WTC11 (cell line): ENCODE measurements around the gene KSR2. TPM values are rescaled to one million over a fixed set of nuclear protein-coding genes. Genes with fewer than 3 reads are reported as not detected.

Experiments
- ATAC-seq: fragments of 200-7000 bp; cut with Tn5 transposase; 2 replicates; pipeline ENCODE4 v1.10.0; 2021; ENCODE audit warnings: mild to moderate bottlenecking, moderate library complexity
- CTCF ChIA-PET: fragments of 300-600 bp; sonication (Branson Sonifier 250); formaldehyde crosslinking; loops from one replicate; lab custom pipeline; 2021; ENCODE audit warnings: antibody characterized with exemption; lab: Charles Lee
- POLR2A ChIA-PET: fragments of 350-600 bp; sonication (Branson Sonifier 250); formaldehyde crosslinking; loops from one replicate; lab custom pipeline; 2021; ENCODE audit warnings: antibody characterized with exemption; lab: Charles Lee
- DNase-seq: peaks from one replicate; pipeline ENCODE4 v3.0.0; 2021; ENCODE audit warnings: low spot score
- H3K27ac Mint-ChIP-seq: 2 replicates; pipeline ENCODE4 v1.8.0; 2021; ENCODE audit warnings: mixed read lengths
- H3K27me3 Mint-ChIP-seq: 2 replicates; pipeline ENCODE4 v1.8.0; 2021; ENCODE audit warnings: low read depth, mild to moderate bottlenecking, moderate library complexity, mixed read lengths
- H3K36me3 Mint-ChIP-seq: 2 replicates; pipeline ENCODE4 v1.8.0; 2021; ENCODE audit warnings: mixed read lengths
- H3K4me1 Mint-ChIP-seq: 2 replicates; pipeline ENCODE4 v1.8.0; 2022; ENCODE audit warnings: mixed read lengths
- H3K4me3 Mint-ChIP-seq: 2 replicates; pipeline ENCODE4 v1.8.0; 2021; ENCODE audit warnings: mild to moderate bottlenecking, moderate library complexity, mixed read lengths
- H3K9me3 Mint-ChIP-seq: 2 replicates; pipeline ENCODE4 v1.8.0; 2021; ENCODE audit warnings: mixed read lengths
- ATF6 ChIP-seq: sonication (generic); formaldehyde crosslinking; IDR thresholded peaks from 2 replicates; pipeline ENCODE4 v1.8.1; 2023; ENCODE audit warnings: mild to moderate bottlenecking, missing genetic modification reagents
- EMX1 ChIP-seq: fragments of 250-450 bp; sonication (Bioruptor Pico); IDR thresholded peaks from 2 replicates; pipeline ENCODE4 v1.8.0; 2021; ENCODE audit warnings: mild to moderate bottlenecking
- GTF2I ChIP-seq: fragments of 250-450 bp; sonication (Bioruptor Pico); conservative IDR thresholded peaks from 2 replicates; pipeline ENCODE4 v1.4.0; 2021; ENCODE audit warnings: mild to moderate bottlenecking
- HMGA2 ChIP-seq: fragments of 250-450 bp; sonication (Bioruptor Pico); IDR thresholded peaks from 2 replicates; pipeline ENCODE4 v1.4.0; 2021; ENCODE audit warnings: mild to moderate bottlenecking, moderate library complexity
- MXD4 ChIP-seq: fragments of 250-450 bp; sonication (Bioruptor Pico); IDR thresholded peaks from 2 replicates; pipeline ENCODE4 v1.8.0; 2021; ENCODE audit warnings: mild to moderate bottlenecking, moderate library complexity, borderline replicate concordance
- MYBL2 ChIP-seq: sonication (generic); formaldehyde crosslinking; IDR thresholded peaks from 2 replicates; pipeline ENCODE4 v1.8.1; 2023; ENCODE audit warnings: mild to moderate bottlenecking, moderate library complexity, missing genetic modification reagents
- NR1H2 ChIP-seq: sonication (generic); formaldehyde crosslinking; IDR thresholded peaks from 2 replicates; pipeline ENCODE4 v1.9.0; 2021; ENCODE audit warnings: mild to moderate bottlenecking, moderate library complexity, missing genetic modification reagents
- NR2C2 ChIP-seq: sonication (generic); formaldehyde crosslinking; IDR thresholded peaks from 2 replicates; pipeline ENCODE4 v1.8.0; 2022; ENCODE audit warnings: mild to moderate bottlenecking, missing genetic modification reagents
- PRDM15 ChIP-seq: sonication (generic); formaldehyde crosslinking; IDR thresholded peaks from 2 replicates; pipeline ENCODE4 v1.8.0; 2022; ENCODE audit warnings: missing genetic modification reagents
- TP53 ChIP-seq: sonication (generic); formaldehyde crosslinking; IDR thresholded peaks from 2 replicates; pipeline ENCODE4 v1.8.1; 2023; ENCODE audit warnings: mild to moderate bottlenecking, missing genetic modification reagents
- ZNF138 ChIP-seq: sonication (generic); formaldehyde crosslinking; conservative IDR thresholded peaks from 2 replicates; pipeline ENCODE4 v1.8.1; 2022; ENCODE audit warnings: mild to moderate bottlenecking, moderate library complexity, missing genetic modification reagents
- ZNF219 ChIP-seq: sonication (generic); formaldehyde crosslinking; IDR thresholded peaks from 2 replicates; pipeline ENCODE4 v1.8.0; 2023; ENCODE audit warnings: missing genetic modification reagents, mild to moderate bottlenecking, borderline replicate concordance
- ZNF263 ChIP-seq: sonication (generic); formaldehyde crosslinking; IDR thresholded peaks from 2 replicates; pipeline ENCODE4 v1.8.1; 2022; ENCODE audit warnings: low read depth, mild to moderate bottlenecking, moderate library complexity, missing genetic modification reagents
- ZNF317 ChIP-seq: sonication (generic); formaldehyde crosslinking; IDR thresholded peaks from 2 replicates; pipeline ENCODE4 v1.8.1; 2023; ENCODE audit warnings: low read depth, mild to moderate bottlenecking, moderate library complexity, missing genetic modification reagents, borderline replicate concordance
- ZNF425 ChIP-seq: fragments of 250-450 bp; sonication (Bioruptor Pico); conservative IDR thresholded peaks from 2 replicates; pipeline ENCODE4 v1.9.0; 2021; ENCODE audit warnings: mild to moderate bottlenecking
- total RNA-seq: library from RNA; stranded (reverse); gene quantifications from 3 replicates; pipeline ENCODE4 v1.2.3, GENCODE V29; 2021
- TF ChIP-seq, protein P1 (sequence below): sonication (generic); formaldehyde crosslinking; IDR thresholded peaks from 2 replicates; pipeline ENCODE4 v1.8.0; 2023; ENCODE audit warnings: missing genetic modification reagents, mild to moderate bottlenecking, borderline replicate concordance
- TF ChIP-seq, protein P2 (sequence below): sonication (generic); formaldehyde crosslinking; IDR thresholded peaks from 2 replicates; pipeline ENCODE4 v1.8.1; 2023; ENCODE audit warnings: mild to moderate bottlenecking, moderate library complexity, missing genetic modification reagents

KSR2 gene
- total RNA-seq, 1 experiment from 2014 or later = 2.4 TPM

DNA sequence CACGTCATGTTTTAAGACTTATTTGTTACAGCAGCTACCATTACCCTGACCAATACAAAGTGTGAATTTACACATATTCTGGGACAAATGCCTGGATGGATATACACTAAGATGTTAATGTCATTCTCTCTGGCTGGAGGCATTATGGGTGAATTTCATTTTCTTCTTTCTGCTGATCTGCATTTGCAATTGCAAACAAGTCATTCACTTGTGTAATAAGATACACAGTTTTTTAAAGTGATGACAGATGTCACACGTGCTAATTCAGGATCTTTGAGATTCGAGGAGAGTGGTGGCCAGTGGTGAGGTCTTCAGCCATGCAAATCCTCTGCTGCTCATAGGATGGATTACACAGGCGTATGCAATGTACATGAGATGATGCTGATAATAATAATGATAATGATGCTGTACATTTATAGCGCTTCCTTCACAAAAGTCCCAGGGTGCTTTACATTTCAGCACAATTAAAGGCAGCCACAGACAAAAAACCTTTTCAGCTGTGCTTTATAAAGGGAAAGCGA lies 451.5 kb downstream of the KSR2 start:
- no peaks in the 10 kb centered on the region; the same call in 1 of the 2 replicates for H3K27me3 Mint-ChIP-seq
- no peaks in the 10 kb centered on the region for H3K36me3 Mint-ChIP-seq
- no peak for TF ChIP-seq HMGA2 (CRISPR knock-in tag)
- H3K4me3 Mint-ChIP-seq = no peak overlapping the region
- POLR2A ChIA-PET = no interaction called here
- H3K9me3 Mint-ChIP-seq = peaks cover 7% of the 10 kb centered on the region
- DNase-seq (no peak), ATAC-seq (no peak)
- H3K27ac Mint-ChIP-seq = no peak overlapping the region
- CTCF ChIA-PET = no interaction called here
- H3K4me1 Mint-ChIP-seq = peaks cover 26% of the 10 kb centered on the region

DNA sequence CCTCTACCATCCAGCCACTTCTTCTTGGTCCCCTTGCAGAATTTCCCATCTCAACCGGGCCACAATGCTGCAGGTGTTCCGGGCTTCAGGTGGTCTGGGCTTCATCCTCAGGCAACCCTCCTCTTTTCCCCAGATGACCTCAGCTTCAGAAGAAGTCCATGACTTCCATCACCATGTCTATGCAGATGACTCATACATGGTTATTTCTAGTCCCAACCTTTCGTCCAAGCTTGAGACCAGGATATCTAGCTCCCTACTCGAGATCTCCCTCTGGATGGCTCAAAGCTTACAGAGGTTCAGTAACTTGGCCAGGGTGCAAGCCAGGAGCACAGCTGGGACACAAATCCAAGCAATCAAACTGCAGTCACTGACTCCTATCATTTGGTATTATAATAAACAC lies 452.8 kb downstream of the KSR2 start:
- no peak for DNase-seq
- ChIA-PET POLR2A (no interaction called here), CTCF (no interaction called here)
- H3K36me3 Mint-ChIP-seq = no peaks in the 10 kb centered on the region
- no peak overlapping the region for H3K4me3 Mint-ChIP-seq
- peaks cover 36% of the 10 kb centered on the region for H3K4me1 Mint-ChIP-seq
- no peak for ATAC-seq
- TF ChIP-seq EMX1 (CRISPR knock-in tag) (no peak), ZNF425 (CRISPR knock-in tag) (no peak), ZNF317 (CRISPR knock-in tag) (no peak)
- H3K9me3 Mint-ChIP-seq = peaks cover 7% of the 10 kb centered on the region
- no peaks in the 10 kb centered on the region; the same call in 1 of the 2 replicates for H3K27me3 Mint-ChIP-seq
- H3K27ac Mint-ChIP-seq = no peak overlapping the region

- no peaks in the 10 kb centered on the region for H3K36me3 Mint-ChIP-seq
- ATAC-seq (no peak), DNase-seq (no peak)
- H3K4me3 Mint-ChIP-seq = no peak overlapping the region
- H3K4me1 Mint-ChIP-seq = peaks cover 36% of the 10 kb centered on the region
- POLR2A ChIA-PET = no interaction called here
- peak overlapping the region; percentile 22; the same call in 1 of the 2 replicates for H3K27ac Mint-ChIP-seq
- peaks cover 7% of the 10 kb centered on the region for H3K9me3 Mint-ChIP-seq
- no peaks in the 10 kb centered on the region; the same call in 1 of the 2 replicates for H3K27me3 Mint-ChIP-seq
- CTCF ChIA-PET = interaction anchor here (1.0 to 1.1 kb wide), 2 partner anchors 45 to 147 kb away, joined by 3 read pairs; no protein-coding TSS in a partner anchor
- no peak for TF ChIP-seq ZNF263 (CRISPR knock-in tag)
- no peak for TF ChIP-seq NR2C2 (CRISPR knock-in tag)
- TF ChIP-seq, protein P1, sequence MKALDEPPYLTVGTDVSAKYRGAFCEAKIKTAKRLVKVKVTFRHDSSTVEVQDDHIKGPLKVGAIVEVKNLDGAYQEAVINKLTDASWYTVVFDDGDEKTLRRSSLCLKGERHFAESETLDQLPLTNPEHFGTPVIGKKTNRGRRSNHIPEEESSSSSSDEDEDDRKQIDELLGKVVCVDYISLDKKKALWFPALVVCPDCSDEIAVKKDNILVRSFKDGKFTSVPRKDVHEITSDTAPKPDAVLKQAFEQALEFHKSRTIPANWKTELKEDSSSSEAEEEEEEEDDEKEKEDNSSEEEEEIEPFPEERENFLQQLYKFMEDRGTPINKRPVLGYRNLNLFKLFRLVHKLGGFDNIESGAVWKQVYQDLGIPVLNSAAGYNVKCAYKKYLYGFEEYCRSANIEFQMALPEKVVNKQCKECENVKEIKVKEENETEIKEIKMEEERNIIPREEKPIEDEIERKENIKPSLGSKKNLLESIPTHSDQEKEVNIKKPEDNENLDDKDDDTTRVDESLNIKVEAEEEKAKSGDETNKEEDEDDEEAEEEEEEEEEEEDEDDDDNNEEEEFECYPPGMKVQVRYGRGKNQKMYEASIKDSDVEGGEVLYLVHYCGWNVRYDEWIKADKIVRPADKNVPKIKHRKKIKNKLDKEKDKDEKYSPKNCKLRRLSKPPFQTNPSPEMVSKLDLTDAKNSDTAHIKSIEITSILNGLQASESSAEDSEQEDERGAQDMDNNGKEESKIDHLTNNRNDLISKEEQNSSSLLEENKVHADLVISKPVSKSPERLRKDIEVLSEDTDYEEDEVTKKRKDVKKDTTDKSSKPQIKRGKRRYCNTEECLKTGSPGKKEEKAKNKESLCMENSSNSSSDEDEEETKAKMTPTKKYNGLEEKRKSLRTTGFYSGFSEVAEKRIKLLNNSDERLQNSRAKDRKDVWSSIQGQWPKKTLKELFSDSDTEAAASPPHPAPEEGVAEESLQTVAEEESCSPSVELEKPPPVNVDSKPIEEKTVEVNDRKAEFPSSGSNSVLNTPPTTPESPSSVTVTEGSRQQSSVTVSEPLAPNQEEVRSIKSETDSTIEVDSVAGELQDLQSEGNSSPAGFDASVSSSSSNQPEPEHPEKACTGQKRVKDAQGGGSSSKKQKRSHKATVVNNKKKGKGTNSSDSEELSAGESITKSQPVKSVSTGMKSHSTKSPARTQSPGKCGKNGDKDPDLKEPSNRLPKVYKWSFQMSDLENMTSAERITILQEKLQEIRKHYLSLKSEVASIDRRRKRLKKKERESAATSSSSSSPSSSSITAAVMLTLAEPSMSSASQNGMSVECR = no peak
- no peak for TF ChIP-seq ZNF219
- no peak for TF ChIP-seq MXD4
- no peak for TF ChIP-seq NR1H2 (CRISPR knock-in tag)
- no peak for TF ChIP-seq HMGA2 (CRISPR knock-in tag)
- TF ChIP-seq PRDM15 = no peak
- TF ChIP-seq MYBL2 (CRISPR knock-in tag) = no peak
- TF ChIP-seq, protein P2, sequence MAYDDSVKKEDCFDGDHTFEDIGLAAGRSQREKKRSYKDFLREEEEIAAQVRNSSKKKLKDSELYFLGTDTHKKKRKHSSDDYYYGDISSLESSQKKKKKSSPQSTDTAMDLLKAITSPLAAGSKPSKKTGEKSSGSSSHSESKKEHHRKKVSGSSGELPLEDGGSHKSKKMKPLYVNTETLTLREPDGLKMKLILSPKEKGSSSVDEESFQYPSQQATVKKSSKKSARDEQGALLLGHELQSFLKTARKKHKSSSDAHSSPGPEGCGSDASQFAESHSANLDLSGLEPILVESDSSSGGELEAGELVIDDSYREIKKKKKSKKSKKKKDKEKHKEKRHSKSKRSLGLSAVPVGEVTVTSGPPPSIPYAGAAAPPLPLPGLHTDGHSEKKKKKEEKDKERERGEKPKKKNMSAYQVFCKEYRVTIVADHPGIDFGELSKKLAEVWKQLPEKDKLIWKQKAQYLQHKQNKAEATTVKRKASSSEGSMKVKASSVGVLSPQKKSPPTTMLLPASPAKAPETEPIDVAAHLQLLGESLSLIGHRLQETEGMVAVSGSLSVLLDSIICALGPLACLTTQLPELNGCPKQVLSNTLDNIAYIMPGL (CRISPR knock-in tag) = no peak
- TF ChIP-seq ZNF317 (CRISPR knock-in tag) = no peak
- TF ChIP-seq ZNF138 (CRISPR knock-in tag) = no peak
- no peak for TF ChIP-seq TP53 (CRISPR knock-in tag)
- TF ChIP-seq ATF6 (CRISPR knock-in tag) = no peak
- TF ChIP-seq GTF2I = no peak
Measured at GRCh38 chr12:117514016-117514415, 454.8 kb downstream of the KSR2 start.
